ENCODE results near the gene TIAM2.

- TF ChIP-seq CTCF (IDR thresholded peaks at IDR 0.05) (no peak), POLR2A (IDR thresholded peaks at IDR 0.05) (no peak)
These were observed 82.7 kb downstream of the TIAM2 start for GRCh38 chr6:155077784-155078183.
